NK-92 (cell line): ENCODE data around the gene ISL1.

Experiments
- DNase-seq: peaks from one replicate; lab custom pipeline; 2025; ENCODE audit not compliant: unreplicated experiment; lab: John Stamatoyannopoulos, UW

The ISL1 gene

DNA sequence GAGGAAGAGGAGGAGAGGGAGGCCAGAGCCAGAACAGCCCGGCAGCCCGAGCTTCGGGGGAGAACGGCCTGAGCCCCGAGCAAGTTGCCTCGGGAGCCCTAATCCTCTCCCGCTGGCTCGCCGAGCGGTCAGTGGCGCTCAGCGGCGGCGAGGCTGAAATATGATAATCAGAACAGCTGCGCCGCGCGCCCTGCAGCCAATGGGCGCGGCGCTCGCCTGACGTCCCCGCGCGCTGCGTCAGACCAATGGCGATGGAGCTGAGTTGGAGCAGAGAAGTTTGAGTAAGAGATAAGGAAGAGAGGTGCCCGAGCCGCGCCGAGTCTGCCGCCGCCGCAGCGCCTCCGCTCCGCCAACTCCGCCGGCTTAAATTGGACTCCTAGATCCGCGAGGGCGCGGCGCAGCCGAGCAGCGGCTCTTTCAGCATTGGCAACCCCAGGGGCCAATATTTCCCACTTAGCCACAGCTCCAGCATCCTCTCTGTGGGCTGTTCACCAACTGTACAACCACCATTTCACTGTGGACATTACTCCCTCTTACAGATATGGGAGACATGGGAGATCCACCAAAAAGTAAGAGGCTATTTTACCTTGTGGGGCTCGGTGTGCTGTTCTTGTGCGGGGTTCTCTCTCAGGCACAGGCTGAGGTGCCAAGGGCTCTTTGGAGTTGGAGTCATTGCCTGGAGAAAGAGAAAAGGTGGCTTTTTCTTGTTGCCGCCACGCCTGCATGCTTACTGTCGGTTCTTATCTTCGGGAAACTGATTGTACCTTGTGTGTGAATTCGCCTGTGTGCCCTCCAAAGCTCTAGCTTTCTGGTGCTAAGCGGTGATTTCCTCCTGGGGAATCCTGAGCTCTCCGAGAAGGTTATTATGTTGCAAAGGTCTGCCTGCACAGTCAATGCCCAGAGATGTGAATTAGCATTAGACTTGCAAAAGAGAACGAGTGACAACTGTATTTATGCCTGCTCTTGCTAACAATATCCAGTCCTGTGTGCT, at the start of gene ISL1:
ISL1 (plus strand) TSS at position 318 of the 991 bp plus-strand sequence; CDS start at position 542, 224 bp downstream.
- no peak for DNase-seq

DNA sequence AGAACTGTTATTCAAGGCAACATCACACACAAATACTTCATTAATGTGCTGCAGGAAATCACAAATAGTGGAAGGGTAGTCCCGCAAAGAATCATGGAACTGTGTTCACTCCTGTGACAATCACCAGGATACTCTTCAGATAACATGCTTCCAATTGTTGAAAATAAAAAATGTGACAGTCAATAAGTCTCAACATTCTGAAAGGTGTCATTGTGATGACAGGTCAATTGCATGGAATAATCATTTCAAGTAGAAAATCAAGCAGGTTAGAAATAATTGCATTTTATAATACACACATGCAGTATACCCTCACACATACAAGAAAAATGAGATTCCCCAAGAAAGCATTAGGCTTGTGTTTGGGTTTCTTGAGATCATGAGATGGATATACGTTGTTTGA, 46.4 kb upstream of the ISL1 start:
- no peak for DNase-seq

DNA sequence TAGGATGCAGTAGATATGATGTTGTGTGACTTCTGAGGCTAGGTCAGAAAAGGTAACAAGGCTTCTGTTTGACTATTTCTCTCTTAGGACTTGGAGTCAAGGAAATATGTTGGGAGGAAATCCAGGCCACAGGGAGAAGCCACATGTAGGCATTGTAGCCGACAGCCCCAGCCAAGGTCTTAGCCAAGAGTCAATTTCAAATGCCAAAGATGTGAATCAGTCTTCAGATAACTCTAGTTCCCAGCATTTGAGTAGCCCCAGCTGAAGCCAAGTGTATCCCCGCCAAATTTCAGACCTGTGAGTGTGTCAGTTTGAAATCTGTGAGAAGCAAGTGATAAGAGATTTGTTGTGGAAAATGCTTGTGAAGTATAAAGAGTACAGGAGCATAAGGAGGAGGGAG, 38.1 kb upstream of the ISL1 start:
- DNase-seq, result no peak

DNA sequence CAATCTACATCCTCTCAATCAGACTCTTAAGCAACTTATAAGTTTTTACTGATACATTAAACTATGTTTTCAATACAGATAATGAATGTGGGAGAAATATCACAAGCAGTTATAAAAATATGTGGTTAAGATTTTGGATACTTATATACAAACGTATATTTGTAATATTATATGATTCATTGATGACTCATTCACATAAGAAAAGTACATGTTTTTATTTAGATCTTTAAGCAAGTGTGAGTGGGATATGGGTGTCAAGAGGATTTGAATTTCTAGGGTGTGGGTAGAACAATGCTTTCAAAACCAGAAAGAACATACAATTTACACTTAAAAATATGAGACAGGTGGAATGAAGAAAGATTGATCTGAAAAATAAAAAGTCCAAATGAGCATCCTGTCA, 36.1 kb upstream of the ISL1 start:
- no peak for DNase-seq

DNA sequence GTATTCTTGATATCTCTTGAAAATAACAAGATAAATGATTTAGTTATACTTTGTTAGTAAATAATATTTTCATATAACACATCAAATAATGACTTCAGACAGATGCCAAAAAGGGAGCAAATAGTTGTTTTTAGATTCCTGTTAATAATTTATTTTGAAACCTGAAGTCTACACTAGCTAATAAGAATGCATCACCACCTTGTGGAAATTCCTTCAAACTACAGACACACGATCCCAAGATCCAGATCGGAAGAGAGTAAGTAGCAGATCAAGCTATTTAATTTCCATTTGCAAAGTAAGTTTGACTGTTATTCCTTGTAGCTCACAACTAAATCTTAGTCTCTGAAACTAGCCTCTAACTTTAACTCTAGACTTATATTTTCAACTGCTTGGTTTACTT, 35.5 kb upstream of the ISL1 start:
- DNase-seq, result no peak

DNA sequence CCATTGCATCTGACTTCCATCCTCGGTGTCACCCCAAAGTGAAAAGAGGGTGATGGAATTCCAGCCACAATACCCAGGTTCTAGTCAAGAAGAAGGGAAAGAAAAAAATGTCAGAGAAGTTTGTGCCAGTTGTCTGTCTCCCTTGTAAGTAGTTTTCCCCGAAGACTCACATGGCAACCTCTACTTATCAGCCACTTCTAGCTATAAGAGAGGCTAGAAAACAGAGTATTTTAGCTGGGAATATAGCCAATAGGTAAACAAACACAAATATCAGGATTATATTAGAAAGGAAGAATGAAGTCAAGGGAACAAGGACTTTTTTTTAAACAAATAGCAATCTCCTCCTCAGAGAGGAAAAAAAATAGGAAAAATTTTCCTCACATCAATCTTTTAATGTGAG, 12.2 kb upstream of the ISL1 start:
- DNase-seq, result no peak

DNA sequence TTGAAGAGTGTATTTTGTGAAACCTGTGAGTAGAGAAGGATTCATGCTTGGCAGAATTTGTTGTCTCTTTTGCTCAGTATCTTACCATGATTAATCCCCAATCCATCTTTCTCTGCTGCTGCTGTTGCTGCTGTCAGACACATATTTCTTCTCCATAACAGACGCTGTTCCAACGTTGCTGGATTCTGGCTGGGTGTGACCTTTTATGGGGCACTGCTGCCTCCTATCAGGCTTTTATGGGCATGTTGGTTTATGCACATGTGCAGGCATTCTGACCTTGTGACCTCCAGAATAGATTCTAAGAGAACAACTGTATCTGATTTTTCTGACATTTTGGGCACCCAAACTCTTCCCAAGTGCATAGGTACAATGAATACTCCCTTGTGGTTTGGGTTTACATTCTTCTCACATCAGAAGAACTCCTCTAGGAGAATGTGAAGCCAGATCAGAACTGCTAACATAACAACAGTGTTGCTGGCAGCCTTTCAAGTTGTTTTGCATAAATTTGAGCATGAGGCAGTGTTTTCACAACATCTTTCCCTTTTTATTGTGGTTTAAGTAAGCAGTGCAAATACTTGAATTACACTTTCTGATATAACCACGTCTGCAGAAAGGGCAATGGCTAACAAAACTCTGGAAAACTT, 9.2 kb upstream of the ISL1 start:
- no peak for DNase-seq

DNA sequence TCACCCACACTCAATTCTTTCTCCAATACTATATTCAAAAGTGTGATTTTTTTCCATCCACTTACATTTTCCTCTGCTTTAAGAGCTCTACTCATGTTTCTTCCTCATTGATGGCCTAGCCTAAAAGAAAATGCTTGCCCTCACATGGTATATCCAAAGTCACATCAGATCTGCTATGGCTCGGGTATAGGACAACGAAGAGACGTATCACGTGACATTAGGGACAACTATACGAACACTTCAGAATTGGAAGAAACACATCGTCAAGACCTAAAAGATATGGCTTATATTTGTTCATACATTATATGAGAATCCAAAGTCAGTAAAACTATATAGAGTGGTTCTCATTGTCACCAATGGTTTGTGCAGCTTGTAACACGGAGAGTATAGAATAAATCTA, 8.2 kb upstream of the ISL1 start:
- DNase-seq, result no peak

DNA sequence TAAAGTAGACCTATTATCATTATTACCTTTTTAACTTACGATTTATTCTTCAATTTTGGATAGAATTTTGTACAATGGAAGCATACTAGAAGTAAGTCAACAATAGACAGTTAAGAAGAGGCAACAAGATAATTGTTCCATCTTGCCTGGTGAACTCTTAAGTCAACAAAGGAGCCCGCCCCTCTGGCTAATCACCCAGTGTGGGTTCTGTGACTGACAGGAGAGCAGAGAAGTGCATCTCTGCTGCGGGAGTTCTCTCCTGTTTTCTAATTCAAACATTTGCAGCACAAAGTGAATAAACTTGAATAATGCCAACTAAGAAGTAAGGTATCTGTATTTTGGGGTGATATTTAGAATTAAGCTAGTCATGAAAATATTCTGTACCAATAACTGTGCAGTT, 6.7 kb upstream of the ISL1 start:
- no peak for DNase-seq

DNA sequence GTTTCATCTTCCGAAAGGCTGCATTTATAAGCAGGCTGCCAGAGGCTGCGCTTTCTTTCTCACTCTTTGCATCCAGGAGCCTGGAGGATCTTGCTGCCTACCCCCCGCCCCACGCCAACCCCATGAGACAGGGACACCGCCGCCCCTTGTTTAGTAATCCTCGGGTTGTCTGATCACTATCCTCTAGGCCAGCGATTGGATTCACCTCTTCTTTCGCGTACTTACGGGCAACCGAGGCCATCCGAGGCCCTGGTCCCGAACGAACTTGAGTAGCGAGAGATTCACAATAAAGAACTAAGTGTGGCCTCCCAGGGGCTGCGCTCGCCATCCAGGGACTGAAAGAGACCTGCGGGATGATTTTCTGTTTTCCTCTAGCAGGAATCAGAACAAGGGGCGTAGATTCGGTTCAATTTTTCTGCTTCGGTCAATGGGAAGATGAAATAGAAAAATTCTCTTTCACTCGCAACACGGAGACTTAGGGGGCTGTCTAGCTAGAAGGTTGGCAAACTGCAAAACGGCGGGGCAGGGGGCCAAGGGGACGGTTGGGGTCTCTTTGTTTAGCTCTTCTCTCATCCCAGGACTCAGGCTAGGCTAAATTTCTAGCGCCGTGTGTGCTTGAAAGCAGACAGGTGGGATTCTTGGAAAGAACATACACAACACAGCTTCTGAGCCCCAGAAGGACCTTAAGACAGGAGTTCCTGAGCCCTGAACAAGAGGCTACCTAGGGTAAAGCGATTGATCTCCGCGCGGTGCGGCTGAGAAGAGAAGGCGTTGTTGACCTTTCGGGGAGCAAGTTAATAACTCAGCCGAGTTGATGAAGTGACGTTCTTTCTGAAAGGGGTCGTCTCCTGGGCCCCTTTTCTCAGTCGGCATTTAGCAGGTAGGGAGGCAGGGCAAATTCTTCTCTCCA, 5.8 kb upstream of the ISL1 start:
- DNase-seq, result no peak

DNA sequence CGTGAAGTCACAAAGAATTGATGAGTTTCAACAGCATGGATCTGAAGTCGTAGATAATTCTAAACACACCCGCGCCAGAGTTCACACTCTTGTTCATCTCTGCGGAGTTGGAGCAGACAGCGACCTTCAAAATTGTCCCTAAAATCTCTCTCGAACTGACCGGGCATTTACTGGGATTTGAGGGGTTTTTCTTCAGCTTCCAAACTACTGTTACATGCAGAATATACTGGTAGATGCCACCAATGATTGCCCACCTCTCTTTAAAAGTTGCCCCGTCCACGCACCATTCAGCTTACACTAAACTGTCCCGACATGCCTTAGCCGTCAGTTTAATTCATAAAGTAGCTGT, 5.2 kb upstream of the ISL1 start:
- no peak for DNase-seq

DNA sequence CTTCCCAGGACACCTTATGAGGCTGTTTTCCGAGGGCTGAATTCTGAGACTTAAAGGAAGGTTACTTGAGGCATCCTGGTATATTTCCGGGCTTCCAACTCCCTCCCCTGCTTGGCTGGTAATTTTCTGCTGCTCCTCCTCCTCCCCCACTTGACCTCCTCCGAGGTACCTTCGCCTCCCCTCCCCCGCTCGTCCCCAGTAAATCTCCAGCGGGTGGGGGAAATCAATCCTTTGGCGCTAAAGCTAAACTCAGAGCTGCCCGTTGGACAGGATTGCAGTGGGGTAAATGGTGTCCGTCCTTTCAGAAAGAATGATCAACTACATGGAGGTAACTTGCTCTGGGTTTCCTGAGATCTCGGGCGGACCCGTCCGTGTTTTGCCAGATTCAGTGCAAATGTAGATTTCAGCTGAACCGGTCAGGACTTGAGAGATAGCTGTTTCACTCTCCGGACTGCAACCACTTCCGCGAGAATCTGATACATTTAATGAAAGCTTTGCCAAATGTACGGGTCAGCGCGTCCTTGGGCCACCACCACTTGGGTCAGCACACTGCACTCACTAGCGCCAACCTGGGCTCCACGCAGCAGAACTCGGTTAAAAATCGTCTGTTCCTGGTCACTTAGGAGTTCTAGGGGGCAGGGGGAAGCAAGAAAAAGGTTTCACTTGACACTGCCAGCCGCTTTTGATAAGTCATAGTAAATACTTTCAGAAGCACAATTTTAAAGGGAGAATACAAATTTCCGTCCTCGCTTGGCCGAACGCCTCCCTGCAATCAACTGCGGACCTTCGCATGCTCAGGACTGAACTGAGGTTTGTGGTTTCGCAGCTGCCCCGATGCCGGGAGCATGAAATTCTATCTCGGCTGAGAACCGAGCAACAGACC, 4.6 kb upstream of the ISL1 start:
- DNase-seq, result no peak

DNA sequence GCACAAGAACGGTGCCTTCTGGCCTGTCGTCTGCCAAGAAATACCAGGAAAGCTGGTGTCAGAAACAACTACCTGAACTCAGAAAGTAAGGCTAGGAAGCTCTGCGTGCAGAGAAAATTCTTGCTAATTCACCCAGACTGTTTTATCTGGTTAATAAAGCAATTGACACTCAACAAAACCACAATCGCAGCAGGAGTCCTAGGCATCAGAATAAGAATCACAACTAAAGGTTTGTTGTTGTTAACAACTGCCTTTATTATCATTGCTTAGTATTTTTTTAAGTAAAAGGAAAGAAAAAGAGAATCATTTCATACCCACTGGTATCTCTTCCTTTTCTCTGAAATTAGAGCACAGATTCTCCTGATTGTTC, 3.9 kb upstream of the ISL1 start:
- no peak for DNase-seq

DNA sequence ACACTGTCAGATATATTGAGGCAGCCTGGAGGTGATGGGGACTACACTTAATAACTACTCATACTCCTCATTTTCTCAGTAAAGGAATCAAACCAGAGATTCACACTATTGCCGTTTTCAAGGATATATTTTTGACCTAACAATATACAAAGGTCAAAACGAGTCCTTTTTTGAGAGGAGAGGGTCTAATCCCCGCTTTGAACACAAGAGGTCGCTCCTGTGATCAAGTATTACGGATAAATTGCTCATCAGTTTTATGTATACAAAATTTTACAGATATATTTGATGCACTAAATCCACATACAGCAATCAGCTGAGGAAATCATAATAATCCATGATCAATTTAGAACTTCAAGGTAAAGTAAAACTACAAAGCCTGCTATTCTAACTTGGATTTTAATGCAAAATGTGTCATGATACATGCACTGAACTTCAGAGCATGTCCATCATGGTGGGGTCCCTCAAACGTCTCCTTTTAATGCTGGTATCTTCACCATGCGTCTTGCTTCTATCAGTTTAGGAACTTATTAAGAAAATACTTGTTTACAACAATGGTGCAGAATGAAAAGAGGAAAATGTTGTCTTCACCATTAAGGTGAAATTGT, 2.5 kb upstream of the ISL1 start:
- no peak for DNase-seq

DNA sequence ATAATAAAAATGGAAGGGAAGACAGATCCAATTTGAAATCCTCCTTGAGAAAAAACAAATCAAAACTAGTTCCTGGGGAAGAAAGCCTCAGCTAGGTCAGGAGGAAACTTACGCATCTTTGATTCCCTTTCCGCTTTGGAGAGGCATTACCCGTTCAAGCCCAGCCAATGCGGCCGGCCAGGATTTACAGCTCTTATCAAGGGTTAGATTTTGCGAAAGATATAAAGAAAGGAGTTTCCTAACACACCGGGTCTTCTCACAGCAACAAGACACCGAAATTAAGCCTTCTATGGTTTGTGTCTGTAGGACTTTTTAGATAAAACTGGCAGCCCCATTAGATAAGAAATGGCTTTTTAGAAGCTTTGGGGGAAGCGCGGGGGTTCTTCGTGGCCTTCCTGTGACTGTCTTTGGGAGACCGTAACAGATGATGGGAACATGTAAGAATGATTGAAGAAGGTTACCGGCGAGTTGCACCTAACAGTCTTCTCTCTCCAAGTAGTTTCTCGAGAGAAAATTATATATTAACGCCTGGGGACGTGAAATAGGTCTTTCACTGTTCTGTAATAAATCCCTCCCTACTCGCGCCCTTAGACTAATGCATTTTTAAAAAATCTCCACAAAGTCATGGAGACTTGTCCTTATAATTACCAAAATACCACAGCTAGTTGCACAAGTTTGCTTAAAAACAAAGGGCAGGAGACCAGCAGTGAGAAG, 1.3 kb upstream of the ISL1 start:
- DNase-seq, result no peak

DNA sequence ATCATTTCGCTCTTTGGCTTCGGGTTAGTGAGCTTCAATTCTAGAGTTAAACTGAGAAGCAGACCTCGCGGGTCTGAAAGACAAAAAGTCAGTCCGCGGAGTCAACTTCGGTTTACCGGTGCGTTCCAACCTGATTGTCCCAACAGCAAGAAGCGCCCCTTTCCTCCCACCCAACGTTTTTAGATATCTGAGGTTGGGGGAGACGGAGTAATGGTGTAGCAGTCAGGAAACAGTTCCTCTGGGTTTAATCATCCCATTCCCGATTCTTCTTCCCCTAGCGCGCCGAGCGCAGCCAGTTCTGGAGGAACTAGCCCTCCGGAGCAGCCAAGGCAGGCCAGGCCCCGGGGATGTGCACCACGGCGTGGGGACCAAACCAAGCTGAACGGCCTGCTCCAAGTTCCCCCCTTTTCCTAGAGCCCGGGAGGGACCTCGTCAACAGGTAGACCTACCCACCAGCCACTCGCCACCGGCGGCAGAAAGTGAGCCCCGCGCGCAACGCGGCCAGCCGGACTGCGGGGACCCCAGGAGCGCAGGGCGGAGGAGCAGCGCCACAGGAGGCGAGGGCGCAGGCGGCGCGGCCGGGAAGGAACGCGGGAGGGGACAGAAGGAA, 622 bp upstream of the ISL1 start:
- no peak for DNase-seq

DNA sequence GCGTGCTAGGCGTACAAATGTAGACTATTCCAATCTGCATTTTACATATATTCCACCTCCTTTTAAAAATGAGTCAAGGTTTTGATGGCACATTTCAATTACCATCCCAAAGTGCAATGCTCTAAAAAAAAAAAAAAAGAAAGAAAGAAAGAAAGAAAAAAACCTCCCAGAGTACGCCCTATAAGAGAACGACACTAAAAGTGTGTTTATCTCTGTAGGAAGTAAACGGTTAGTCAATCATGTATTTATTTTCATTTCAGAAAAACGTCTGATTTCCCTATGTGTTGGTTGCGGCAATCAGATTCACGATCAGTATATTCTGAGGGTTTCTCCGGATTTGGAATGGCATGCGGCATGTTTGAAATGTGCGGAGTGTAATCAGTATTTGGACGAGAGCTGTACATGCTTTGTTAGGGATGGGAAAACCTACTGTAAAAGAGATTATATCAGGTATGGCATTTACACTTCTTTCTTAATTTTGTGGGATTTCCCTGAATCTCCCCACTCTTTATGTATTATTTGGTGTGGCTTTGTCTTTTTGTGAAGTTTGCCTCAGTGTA, 1.1 kb downstream of the ISL1 start:
- DNase-seq, result no peak

DNA sequence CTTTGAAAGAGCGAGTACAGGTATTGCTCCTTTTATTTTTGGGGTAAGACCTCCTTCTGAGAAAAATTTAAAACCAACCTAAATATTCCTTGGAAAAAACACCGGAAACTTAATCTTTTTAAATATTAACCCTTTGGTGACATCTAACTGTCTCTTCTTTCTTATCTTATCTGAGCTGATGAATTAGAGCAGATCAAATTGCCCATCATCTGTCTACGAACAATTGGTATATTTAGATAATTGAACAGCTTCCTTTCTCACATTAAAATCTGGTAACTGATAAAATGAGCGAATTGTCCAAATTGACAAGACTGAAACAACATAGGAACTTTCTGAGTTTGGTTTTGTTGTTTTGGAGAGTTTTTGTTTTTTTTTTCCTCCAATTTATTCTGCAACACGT, 2.0 kb downstream of the ISL1 start:
- DNase-seq, result no peak
